ENCODE data around the gene NDOR1. TPM values are rescaled to one million over a fixed set of nuclear protein-coding genes. Genes with fewer than 3 reads are reported as not detected.
"Not testable (repeated sequence)": the region's sequence is repeated elsewhere in the genome, so short reads cannot be mapped to it uniquely, and the experiment has no call there.

Gene NDOR1
- total RNA-seq, 4 donors from 2014 or later, result 9.4 to 20.1 (median 14.3) TPM

DNA sequence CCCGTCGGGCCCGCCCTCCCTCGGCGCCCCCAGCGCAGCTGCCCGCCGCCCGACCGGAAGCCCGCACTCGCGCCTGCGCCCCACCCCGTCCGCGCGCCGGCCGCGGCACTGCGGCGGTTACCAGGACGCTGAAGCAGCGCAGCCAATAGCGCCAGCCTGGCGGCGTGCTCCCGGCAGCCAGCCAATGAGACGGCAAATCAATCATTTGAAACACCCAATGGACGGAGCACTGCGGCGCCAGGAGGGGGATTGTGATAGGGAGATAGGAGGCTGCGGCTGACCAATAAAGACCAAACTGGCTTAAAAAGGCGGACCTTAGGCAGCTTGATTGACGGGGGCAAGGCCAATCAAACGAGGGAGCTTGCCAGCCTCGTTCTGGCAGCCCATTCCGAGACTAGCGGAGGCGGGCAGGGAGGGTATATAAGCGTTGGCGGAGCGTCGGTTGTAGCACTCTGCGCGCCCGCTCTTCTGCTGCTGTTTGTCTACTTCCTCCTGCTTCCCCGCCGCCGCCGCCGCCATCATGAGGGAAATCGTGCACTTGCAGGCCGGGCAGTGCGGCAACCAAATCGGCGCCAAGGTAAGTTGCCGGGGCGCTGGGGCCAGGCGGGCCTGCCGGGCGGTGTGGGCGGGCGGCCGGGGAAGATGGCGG, 35.5 kb downstream of the NDOR1 start, which contains the start of gene TUBB4B:
TUBB4B (plus strand) TSS at position 447 of the 649 bp plus-strand sequence; CDS start at position 521, 74 bp downstream.
- peaks cover 0 to 74% (median 33%) of the 10 kb centered on the region in 4 donors for H3K4me1 ChIP-seq
- WGBS, 2 donors, result 0 to 1% methylated on average over 15 to 53 of the region's 67 CpGs

GRCh38 chr9:137241490-137242268, 36.2 kb downstream of the NDOR1 start:
- Histone ChIP-seq H3K36me3 (peaks cover 0 to 20% (median 10%) of the 10 kb centered on the region in 3 donors), H3K9me3 (no peaks in the 10 kb centered on the region), H3K4me3 (peak overlapping the region; percentile 48 to 90 (median 75)), H3K27ac (peak overlapping the region; percentile 63 to 94 (median 90)), H3K27me3 (no peaks in the 10 kb centered on the region), H3K4me1 (peaks cover 0 to 67% (median 26%) of the 10 kb centered on the region in 4 donors)
- no peak for TF ChIP-seq CTCF (IDR thresholded peaks at IDR 0.05)
- TF ChIP-seq EP300 (IDR thresholded peaks at IDR 0.05), result no peak
- TF ChIP-seq POLR2A (IDR thresholded peaks at IDR 0.05), result peak in 1 of 2 donors; percentile 5
- peak; percentile 27 to 39 for DNase-seq (ENCODE audit: low spot score in 2 of 2)
- 2% methylated on average over 29 to 55 of the region's 83 CpGs for WGBS, 2 donors

More for the DNA sequence above, 35.5 kb downstream of the NDOR1 start, which contains the start of gene TUBB4B:
- H3K27me3 ChIP-seq, result no peaks in the 10 kb centered on the region
- peak; percentile 98 to 99 for DNase-seq (ENCODE audit: low spot score in 2 of 2)
- H3K27ac ChIP-seq, result peak within 1 kb of the TSS; percentile 63 to 97 (median 92)
- H3K9me3 ChIP-seq, result no peaks in the 10 kb centered on the region
- H3K36me3 ChIP-seq, result peaks cover 0 to 20% (median 10%) of the 10 kb centered on the region in 3 donors
- TF ChIP-seq POLR2A (IDR thresholded peaks at IDR 0.05) (peak; percentile 99 to 100), EP300 (IDR thresholded peaks at IDR 0.05) (peak in 1 of 2 donors; percentile 100), CTCF (IDR thresholded peaks at IDR 0.05) (peak in 2 of 5 experiments; percentile 8 to 61)
- H3K4me3 ChIP-seq, result peak within 1 kb of the TSS; percentile 48 to 90 (median 75)

DNA sequence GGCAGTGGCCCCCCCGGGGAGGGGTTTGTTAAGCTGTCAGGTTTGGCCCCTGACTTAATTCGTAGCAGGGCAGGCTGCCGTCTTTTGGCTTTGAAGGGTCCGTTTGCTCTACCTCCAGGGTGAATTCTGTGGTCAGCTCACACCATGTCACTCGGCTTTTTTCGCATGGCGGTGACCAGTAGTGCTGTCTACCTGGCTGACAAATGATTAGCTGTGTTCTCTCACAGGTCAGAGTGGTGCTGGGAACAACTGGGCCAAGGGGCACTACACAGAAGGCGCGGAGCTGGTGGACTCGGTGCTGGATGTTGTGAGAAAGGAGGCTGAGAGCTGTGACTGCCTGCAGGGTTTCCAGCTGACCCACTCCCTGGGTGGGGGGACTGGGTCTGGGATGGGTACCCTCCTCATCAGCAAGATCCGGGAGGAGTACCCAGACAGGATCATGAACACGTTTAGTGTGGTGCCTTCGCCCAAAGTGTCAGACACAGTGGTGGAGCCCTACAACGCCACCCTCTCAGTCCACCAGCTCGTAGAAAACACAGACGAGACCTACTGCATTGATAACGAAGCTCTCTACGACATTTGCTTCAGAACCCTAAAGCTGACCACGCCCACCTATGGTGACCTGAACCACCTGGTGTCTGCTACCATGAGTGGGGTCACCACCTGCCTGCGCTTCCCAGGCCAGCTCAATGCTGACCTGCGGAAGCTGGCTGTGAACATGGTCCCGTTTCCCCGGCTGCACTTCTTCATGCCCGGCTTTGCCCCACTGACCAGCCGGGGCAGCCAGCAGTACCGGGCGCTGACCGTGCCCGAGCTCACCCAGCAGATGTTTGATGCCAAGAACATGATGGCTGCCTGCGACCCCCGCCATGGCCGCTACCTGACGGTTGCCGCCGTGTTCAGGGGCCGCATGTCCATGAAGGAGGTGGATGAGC, 37.0 kb downstream of the NDOR1 start:
- Histone ChIP-seq H3K27ac (peak overlapping the region; percentile 61 to 94 (median 90)), H3K27me3 (no peaks in the 10 kb centered on the region), H3K36me3 (peaks cover 0 to 20% (median 10%) of the 10 kb centered on the region in 3 donors), H3K9me3 (no peaks in the 10 kb centered on the region), H3K4me1 (peaks cover 0 to 58% (median 23%) of the 10 kb centered on the region in 4 donors), H3K4me3 (peak overlapping the region; percentile 48 to 90 (median 75))
- 72 to 75% methylated on average over 34 of the region's 36 CpGs for WGBS, 2 donors
- no peak for DNase-seq (ENCODE audit: low spot score in 2 of 2)
- no peak for TF ChIP-seq EP300 (IDR thresholded peaks at IDR 0.05)
- TF ChIP-seq CTCF (IDR thresholded peaks at IDR 0.05), result no peak
- TF ChIP-seq POLR2A (IDR thresholded peaks at IDR 0.05), result no peak

DNA sequence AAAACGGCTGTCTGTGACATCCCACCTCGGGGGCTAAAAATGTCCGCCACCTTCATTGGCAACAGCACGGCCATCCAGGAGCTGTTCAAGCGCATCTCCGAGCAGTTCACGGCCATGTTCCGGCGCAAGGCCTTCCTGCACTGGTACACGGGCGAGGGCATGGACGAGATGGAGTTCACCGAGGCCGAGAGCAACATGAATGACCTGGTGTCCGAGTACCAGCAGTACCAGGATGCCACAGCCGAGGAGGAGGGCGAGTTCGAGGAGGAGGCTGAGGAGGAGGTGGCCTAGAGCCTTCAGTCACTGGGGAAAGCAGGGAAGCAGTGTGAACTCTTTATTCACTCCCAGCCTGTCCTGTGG, 37.7 kb downstream of the NDOR1 start:
- Histone ChIP-seq H3K4me1 (peaks cover 0 to 51% (median 23%) of the 10 kb centered on the region in 4 donors), H3K36me3 (peaks cover 0 to 20% (median 10%) of the 10 kb centered on the region in 3 donors)
- WGBS, 2 donors, result 87 to 89% methylated on average over 18 of the region's 18 CpGs
- not testable (repeated sequence) for H3K9me3 ChIP-seq; DNase-seq (ENCODE audit: low spot score in 2 of 2); H3K27me3 ChIP-seq; H3K4me3 ChIP-seq; H3K27ac ChIP-seq
